HG03064 (cell line): ENCODE measurements around the gene MRPL48.
"Not testable (repeated sequence)": the region's sequence is repeated elsewhere in the genome, so short reads cannot be mapped to it uniquely, and the experiment has no call there.

ENCODE experiments used
- ATAC-seq: cut with Tn5 transposase; IDR thresholded peaks from one replicate; pipeline ENCODE4 v1.9.1; 2021; ENCODE audit warnings: low read depth; ENCODE audit not compliant: unreplicated experiment

Gene MRPL48

DNA sequence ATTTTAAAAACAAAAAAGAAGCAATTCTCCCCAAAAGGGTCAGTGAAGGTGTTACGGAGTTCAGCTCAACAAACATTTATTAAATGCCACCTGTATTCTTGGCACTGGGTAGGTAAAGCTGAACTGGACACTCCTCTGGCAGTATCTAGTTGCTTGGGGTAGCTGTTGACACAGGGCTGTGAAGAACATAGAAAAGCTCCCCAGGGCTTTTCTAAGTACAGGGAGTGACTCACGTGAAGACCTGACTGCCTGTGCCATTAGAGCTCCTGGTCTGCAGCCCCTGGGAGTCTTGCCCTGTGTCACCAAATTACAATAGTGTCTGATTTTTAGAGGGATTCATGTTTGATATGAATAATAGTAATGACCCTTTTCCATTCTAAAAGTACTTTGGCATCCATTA lies 45.4 kb downstream of the MRPL48 start:
- no peak for ATAC-seq

DNA sequence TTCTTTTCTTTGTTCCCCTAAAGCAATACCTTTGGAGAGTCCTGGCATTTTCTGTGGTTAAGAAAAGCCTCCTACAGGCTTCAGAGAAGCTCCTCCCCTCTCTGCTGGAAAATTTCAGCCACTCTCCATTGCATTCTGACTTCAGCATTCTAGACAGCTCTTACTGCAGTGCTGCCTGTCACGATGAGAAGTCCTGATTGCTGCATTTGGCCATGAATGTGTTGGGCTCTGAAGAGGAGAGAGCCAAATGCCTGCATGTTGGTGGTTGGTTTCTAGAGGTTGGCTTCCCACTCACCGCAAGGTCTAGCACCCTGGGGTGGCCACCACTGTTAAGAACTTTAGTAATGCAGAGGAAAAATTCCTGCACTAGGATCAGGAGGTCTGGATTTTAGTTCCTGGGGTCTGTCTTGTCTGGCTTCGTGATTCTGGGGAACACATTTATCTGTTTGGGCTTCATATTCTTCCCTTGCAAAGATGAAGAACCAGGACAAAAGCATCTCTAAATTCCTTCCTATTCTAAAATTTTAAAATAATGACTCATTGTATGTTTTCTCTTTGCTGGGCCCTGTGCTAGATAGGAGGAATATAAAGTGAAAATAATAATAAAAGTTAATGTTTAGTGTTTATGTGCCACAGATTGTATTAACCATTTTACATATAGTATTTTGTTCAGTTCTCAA lies 50.9 kb downstream of the MRPL48 start:
- no peak for ATAC-seq

DNA sequence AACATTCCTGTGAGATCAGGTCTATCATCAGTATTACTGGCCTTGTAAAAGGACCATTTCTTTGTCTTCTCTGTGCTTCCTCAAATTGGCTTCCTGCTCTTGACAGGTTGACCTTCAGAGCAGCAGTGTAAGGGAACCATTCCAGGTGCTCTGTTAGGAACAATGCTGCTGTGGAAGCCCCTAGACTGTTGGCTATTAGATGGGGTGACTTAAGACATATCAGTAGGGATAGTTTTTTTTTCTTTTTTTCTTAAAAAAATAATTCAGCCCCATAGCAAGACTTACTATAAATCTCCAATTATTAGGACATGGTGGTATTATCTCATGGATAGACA lies 51.4 kb downstream of the MRPL48 start:
- no peak for ATAC-seq

DNA sequence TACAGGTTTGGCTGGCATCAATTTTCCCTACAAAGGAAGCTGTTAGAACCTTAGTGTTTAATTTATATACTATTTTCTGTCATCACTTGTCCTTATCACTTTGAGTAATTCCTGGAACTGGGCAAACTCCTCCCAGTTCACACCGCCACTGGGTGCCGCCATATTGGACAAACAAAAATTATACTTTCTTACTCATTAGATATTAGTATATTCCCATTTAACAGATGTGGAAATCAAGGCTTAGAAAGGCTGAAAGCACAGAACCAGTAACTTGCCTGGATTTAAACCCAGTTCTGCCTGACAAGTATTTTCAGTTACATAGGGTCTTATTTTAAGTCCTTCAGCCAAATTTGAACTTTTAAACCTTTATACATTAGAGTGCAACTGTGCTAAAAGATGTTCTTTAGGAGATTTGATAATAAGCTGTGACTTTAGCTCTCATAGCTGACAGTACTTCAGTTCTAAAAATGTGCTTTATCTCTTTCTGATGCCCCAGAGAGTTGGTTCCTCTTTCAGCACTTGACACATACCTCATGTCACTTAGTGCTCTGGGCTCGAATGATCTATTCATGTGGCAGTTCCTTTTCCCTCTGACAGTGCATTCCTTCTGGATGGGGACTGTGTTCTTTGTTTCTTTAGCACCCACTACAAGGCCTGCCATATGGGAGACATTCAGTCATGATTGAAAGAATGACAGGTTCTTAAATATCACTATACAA lies 63.5 kb downstream of the MRPL48 start:
- no peak for ATAC-seq

DNA sequence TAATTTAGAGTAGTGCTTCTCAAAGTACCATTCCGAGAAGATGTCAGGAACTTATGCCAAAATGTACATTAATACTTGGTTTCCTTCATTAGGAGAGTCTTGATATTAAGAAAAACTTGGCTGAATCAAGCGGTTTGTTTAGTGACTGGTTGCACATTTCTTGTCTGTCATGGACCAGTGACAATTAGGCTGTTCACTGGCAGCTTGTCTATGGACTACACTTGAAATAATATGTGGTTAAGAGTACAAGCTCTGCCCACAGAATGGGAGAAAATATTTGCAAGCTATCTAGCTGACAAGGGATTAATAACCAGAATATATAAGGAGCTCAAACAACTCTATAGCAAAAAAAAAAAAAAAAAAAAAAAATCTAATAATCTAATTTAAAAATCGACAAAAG lies 64.4 kb downstream of the MRPL48 start:
- no peak for ATAC-seq

DNA sequence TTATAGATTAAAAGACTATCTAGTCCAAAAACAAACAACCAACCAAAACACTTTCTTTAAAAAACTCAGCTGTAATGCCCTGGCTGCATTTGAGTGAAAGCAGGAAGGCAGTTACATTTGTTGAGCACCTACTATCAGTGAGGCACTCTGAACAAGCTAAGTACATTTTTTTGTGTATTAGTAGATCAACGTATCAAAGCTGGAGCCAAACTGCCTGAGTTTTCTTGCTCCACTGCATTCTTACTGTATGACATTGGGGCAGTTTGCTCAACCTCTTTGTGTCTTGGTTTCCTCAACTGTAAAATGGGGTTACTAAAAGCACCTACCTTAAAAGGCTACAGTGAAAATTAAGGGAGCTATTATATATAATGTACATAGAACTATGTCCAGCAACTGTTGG lies 67.0 kb downstream of the MRPL48 start:
- ATAC-seq, result no peak

DNA sequence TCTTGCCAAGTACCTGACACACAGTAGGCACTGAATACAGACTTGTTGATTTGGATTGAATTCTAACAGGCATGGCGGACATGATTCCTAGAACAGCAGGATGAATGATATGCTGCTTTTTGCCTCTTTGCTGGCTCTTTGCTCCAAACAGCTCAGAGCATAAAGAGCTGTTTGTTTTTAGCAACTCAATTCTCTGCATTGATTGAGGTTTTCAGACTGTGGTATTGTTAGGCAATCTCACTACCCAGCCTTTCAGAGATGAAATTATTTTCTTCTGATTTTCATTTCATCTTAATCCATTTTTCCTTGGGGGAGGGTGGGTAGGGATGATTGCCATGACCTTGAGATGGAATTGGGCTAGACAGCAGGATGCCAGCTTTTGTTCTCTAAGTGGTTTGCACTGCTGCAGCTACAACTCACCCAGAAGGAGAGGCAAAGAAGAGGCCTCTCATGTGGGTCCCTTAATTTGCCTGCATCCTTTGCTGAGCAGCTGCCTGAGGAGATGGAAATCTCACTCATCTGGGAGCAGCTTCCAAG lies 68.4 kb downstream of the MRPL48 start:
- no peak for ATAC-seq

DNA sequence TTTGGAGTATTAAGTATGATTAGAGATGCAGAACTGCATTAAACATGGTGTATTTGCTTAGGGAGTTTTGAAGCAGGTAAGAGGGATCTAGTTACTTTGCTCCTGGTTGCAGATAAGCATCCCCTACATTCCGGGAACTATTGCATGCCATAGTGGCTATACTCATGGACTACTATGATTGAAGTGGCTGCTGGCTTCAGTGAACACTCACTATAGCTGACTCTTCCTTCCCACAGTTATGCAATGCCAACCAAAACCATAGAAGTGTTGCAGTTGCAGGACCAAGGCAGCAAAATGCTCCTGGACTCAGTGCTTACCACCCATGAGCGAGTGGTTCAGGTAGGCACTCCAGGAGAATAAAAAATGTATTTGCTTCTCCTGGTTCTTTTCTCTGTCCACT lies 72.0 kb downstream of the MRPL48 start:
- ATAC-seq, result no peak

DNA sequence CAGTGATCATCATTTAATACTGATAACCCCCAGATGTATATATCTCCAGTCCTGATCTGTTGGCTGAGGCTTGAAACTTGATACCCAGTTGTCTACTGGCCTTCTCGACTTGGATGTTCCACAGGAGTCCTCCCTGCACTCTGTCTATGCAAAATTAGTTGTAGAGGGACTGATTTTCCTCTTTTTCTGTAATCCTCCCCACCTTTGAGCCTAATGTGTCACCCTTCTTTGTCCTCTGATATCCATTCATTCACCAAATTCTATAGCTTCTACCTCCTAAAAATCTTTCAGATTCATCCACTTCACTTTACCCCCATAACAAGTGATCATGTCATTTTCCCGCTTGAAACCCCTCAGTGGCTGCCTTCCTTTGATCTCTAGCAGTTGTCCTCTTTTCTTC lies 72.5 kb downstream of the MRPL48 start:
- ATAC-seq, result no peak

DNA sequence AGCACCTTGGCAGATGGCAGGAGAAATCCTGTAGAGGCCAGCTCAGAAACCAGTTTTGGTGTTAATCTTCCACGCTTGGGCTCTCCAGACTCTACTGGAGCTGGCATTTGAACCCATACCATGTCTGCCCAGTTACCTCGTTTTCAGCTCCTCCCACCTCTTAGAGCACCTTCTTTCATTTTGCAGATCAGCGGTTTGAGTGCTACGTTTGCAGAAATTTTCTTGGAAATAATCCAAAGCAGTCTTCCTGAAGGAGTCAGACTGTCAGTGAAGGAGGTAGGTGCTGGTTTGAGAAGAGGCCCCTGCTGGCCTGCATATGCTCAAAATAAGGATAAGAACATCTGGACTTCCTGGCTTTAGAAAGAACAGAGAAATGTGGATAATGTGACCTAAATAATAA lies 75.3 kb downstream of the MRPL48 start:
- ATAC-seq, result no peak

DNA sequence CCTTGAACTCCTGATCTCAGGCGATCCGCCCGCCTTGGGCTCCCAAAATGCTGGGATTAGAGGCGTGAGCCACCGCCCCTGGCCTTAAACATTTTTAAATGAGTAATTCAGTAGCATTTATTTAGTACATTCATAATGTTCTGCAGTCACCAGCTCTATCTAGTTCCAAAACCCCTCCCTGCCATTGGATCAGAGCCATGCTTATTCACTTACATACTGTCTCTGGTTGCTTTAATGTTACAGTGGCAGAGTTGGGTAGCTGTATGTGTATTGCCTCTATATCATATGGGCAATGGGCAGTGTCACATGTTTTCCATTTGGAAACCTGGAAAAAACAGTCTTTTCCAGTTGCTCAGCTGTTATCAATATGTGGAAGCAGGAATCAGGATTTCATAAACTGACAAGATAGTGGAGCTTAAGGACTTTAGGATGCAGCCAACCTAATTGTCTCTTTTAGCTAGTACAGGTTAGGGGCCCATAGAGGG lies 78.5 kb downstream of the MRPL48 start:
- ATAC-seq, result no peak

DNA sequence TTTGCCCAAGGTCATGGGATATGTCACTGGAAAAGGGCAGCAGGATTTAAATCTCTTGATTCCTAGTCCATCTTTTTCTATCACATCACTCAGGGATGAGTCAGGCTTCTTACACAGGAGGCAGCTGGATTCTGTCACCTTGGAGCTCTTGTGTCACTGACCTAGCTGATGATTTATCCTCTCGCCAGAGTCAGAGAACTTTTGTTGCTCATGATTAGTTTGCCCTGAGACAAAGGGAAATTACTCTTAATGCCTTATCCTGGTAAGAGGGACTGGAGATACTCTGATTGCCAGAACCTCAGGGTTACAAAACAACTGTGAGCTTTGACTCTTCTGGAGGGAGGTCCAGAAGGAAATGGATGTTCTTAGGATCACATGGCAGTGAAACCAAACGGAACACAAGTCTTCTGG lies 78.9 kb downstream of the MRPL48 start:
- ATAC-seq, result no peak

DNA sequence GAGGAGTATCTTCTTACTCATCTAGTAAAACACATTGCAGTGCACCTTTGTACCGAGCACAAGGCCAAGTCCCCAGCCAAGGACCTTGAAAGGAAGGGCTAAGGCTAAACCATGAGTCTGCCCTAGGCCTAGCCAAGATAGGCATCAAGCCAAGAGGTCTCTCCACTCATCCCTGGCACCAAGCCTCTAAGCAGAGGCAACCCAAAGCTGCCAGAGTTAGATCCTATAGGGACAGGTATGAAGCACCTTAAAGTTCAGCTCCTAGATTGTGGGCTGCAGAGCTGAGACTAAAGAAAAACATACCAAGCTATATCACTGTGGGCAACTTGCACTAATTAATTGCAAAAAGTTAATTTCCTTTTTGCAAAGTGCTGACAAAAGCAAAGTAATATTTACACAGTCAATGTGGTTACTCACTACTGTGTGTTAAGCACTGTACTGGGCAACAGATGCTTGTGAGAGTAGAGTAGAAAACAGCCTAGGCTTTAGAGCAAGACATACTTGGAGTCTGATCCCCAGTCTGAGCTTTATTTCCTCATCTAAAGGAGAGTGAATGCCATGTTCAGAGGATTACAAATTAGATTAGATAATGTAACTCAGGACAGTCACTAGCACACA lies 81.8 kb downstream of the MRPL48 start:
- no peak for ATAC-seq

DNA sequence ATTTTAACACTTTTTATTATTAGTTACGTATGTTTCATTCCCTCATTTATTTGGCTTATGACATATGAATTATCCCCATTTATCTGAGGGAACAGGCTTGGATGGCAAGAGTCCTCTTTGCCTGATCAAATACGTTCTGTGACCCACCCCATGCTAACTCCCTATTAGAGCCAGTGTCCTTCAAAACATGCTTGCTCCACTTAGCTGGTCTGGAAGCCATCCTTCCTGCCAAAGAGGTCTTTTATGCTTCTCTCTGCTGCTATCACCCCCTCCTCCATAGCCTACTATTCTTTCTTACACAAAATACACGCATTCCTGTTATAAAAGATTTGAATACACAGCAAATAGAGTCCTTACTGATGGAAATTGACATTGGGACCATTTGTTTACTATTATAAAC lies 82.6 kb downstream of the MRPL48 start:
- ATAC-seq, result no peak

DNA sequence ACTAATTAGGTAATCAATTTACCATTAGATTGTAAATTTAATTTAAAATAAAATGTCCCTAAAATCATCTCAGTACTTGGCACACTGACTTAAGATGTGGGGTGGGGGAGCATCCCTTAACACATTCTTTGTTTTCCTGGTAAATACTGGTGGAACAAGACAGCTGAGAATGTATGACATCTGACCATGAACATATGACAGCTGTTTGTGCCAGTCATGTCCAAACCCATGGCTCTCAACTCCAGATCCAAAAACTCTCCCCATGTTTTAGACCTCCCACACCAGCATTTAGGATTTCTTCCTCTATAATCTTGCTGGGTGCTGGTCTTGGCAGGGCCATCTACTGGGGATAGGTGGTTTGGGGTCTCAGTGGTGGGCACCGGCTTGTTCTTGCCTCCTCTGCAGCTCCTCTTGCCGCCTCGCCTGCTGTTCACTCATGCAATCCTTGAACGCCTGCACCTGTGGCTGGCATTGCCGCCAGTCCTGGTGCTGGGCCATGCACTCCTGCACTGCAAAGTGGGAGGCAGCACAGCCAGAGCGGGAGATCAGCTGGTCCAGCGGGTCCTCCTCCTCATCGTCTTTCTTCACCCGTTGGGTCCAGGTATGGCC lies 85.2 kb downstream of the MRPL48 start:
- no peak for ATAC-seq

DNA sequence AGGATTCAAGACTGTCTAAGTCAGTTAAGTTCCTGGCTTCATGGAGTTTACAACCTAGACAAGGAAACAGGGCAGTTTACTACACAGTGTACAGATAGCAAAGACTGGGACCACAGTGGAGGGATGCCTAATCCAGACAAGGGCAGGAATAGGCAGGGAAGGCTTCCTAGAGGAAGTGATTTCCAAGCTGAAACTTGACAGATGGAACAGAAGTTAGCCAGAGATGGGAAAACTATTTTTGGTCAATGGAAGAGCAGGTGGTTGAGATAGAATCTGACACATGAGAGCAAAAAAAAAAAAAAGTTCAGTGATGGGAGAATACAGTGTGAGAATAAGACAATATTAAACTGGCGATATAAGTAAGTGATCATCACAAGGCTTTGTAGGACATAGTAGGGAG lies 87.7 kb downstream of the MRPL48 start:
- no peak for ATAC-seq

DNA sequence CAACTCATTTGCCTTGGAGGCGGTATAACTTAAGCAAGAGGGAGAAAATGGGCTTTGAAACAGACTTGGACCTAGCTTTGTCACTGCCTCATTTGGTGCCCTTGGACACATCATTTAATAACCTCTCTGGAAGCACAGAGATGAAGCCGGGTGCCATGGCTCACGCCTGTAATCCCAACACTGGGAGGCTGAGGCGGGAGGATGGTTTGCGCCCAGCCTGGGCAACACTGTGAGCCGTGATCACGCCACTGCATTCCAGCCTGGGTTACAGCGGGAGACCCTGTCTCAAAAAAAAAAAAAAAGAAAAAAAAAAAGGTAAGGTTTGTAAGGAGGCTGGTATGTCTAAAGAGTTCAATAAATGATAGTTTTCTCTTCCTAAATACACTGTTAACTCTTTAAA lies 88.2 kb downstream of the MRPL48 start:
- no peak for ATAC-seq

DNA sequence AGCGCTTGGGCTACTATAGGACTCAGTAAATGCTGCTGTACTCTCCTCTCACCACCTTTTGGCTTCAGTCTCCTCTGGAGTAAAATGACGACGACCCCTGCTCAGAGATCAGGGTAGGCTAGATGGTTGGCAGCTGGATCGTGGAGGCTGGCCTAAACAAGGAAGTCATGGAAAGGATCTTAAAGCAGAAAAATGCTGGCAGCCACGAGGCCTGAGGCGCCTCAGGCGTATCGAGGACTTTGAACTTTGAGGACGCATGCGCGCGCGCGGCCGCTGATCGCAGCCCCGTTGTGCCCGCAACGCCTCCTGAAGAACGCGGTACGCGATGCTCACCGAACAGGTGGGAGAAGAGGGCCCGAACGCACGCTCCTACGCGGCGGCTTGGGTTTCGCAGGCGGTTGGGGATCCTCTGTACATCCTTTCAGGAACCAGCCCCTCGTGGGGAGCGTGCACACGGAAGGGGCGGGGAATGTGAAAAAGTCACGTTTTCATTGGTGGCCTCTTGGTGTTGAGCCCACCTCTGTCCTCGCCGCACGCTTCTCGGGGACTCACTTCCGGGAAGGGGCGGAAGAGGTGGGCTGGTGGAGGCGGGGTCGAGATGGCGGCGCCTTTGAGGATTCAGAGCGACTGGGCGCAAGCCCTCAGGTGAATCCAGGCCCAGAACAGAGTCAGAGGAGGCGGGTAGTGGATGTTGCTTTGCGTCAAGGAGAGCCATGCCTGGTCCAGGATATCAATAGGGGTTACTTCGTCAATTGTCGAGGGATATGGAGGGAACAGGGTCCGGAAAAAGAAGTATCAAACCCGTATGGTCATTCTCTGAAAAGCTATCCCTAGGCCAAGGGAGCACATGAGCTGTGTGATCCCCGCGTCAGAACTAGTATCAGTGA lies 89.0 kb downstream of the MRPL48 start, which contains the start of the genes COA4 and PAAF1:
COA4 (minus strand) TSS at position 423 of the 887 bp plus-strand sequence. CDS start 3,468 bp downstream, outside the sequence.
PAAF1 (plus strand) TSS at position 576 of the 887 bp plus-strand sequence; CDS start at position 599, 23 bp downstream.
- peak; percentile 95 for ATAC-seq

DNA sequence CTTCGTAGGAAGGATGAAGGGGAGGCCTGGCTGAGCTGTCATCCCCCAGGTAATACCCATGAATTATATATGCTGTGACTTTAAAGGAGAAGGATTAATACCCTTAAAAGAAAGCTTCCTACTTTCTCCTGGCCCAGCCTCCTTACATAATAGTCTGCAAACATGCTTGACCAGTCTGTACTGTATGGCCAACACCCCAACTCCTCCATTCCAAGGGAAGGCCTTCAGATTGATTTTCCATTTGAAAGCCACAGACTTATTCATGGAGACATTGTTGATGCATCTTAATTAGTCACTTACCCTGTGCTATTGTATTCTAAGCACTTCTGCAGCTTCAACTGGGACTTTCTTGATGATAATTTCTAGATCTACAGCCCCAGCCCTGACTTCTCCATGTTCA lies 91.1 kb downstream of the MRPL48 start:
- ATAC-seq, result no peak

DNA sequence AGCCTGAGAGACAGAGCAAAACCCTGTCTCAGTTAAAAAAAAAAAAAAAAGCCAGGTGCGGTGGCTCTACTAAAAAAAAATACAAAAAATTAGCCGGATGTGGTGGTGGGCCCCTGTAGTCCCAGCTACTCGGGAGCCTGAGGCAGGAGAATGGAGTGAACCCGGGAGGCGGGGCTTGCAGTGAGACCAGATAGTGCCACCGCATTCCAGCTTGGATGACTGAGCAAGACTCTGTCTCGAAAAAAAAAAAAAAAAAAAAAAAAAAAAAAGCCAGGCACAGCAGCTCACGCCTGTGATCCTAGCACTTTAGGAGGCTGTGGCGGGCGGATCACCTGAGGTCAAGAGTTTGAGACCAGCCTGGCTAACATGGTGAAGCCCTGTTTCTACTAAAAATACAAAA lies 92.8 kb downstream of the MRPL48 start:
- not testable (repeated sequence) for ATAC-seq
